B cell (primary cell): ENCODE results near the gene TLCD2. TPM values are rescaled to one million over a fixed set of nuclear protein-coding genes. Genes with fewer than 3 reads are reported as not detected.

Experiments
- ATAC-seq: fragments of 200-7000 bp; cut with Tn5 transposase; one replicate; pipeline ENCODE4 v1.10.0; 2021; ENCODE audit warnings: low read depth, mild to moderate bottlenecking, moderate number of reproducible peaks, moderate library complexity
- CTCF ChIA-PET: fragments of 350-600 bp; sonication (Branson Sonifier 250); formaldehyde crosslinking; loops from one replicate; lab custom pipeline; 2021; ENCODE audit warnings: antibody characterized with exemption, inconsistent platforms; lab: Charles Lee
- POLR2A ChIA-PET: fragments of 350-600 bp; sonication (Branson Sonifier 250); formaldehyde crosslinking; loops from one replicate; lab custom pipeline; 2021; ENCODE audit warnings: antibody characterized with exemption; lab: Charles Lee
- DNase-seq: peaks from one replicate; pipeline ENCODE4 v3.0.0; 2013
- H2AFZ ChIP-seq: 2 replicates; pipeline ENCODE4 v1.6.1; 2012; ENCODE audit warnings: mild to moderate bottlenecking, low read depth, low read length; ENCODE audit not compliant: insufficient read depth, poor library complexity, severe bottlenecking
- H3K27ac ChIP-seq, 2 donors: 1 replicate in 1 of 2; 2 replicates in 1 of 2; pipeline ENCODE4 v1.5.1; 2012 to 2013; ENCODE audit warnings: low read length in 2 of 2, mild to moderate bottlenecking in 2 of 2, moderate library complexity in 1 of 2
- H3K27me3 ChIP-seq, 4 experiments: fragments of 200-600 bp in 1 of 4; sonication (generic) in 1 of 4; replicated peaks in 1 of 4; 1 replicate in 2 of 4; 2 replicates in 2 of 4; pipeline versions ENCODE4 v1.6.1 to v1.7.0; 2013 to 2016; ENCODE audit warnings: low read length in 3 of 4, mild to moderate bottlenecking in 2 of 4, mixed read lengths in 1 of 4, moderate library complexity in 1 of 4; ENCODE audit not compliant: insufficient read depth in 4 of 4, control insufficient read depth in 3 of 4; ENCODE audit errors: control extremely low read depth in 1 of 4
- H3K36me3 ChIP-seq, 2 experiments: replicated peaks in 1 of 2; 1 replicate in 1 of 2; 2 replicates in 1 of 2; pipeline versions ENCODE4 v1.6.1 to v1.7.1; 2013; ENCODE audit warnings: low read length in 1 of 2; ENCODE audit not compliant: insufficient read depth in 2 of 2, control insufficient read depth in 1 of 2; ENCODE audit errors: control extremely low read depth in 1 of 2, extremely low read depth in 1 of 2
- H3K4me1 ChIP-seq, 2 donors: fragments of 200-600 bp in 1 of 2; sonication (generic) in 1 of 2; 1 replicate in 1 of 2; 2 replicates in 1 of 2; pipeline versions ENCODE4 v1.5.1 to v1.6.1; 2013 to 2017; ENCODE audit warnings: low read length in 2 of 2; ENCODE audit not compliant: control insufficient read depth in 2 of 2, insufficient read depth in 2 of 2
- H3K4me2 ChIP-seq: replicated peaks from 2 replicates; pipeline ENCODE3; 2012; ENCODE audit warnings: mild to moderate bottlenecking, low read depth, low read length; ENCODE audit not compliant: poor library complexity, severe bottlenecking
- H3K4me3 ChIP-seq, 5 experiments: fragments of 200-600 bp in 1 of 5; sonication (generic) in 1 of 5; 1 replicate in 3 of 5; 2 replicates in 2 of 5; pipeline versions ENCODE4 v1.5.1 to v1.7.0; 2011 to 2016; ENCODE audit warnings: low read length in 4 of 5, mild to moderate bottlenecking in 4 of 5, low read depth in 2 of 5, control low read depth in 1 of 5, moderate library complexity in 1 of 5; ENCODE audit not compliant: insufficient read depth in 1 of 5; ENCODE audit errors: control extremely low read depth in 1 of 5, extremely low read depth in 1 of 5
- H3K79me2 ChIP-seq: fragments of 200-600 bp; sonication (generic); one replicate; pipeline ENCODE4 v1.6.0; 2016; ENCODE audit warnings: low read length; ENCODE audit not compliant: control insufficient read depth, insufficient read depth
- H3K9ac ChIP-seq: fragments of 200-600 bp; sonication (generic); 2 replicates; pipeline ENCODE4 v1.6.1; 2017; ENCODE audit warnings: mild to moderate bottlenecking, low read length, moderate library complexity
- H3K9me3 ChIP-seq, 3 donors: one replicate each; pipeline versions ENCODE4 v1.6.1 to v1.7.1; 2013; ENCODE audit warnings: low read length in 2 of 3; ENCODE audit not compliant: control insufficient read depth in 2 of 3, insufficient read depth in 1 of 3; ENCODE audit errors: control extremely low read depth in 1 of 3
- H4K20me1 ChIP-seq: 2 replicates; pipeline ENCODE4 v1.6.0; 2012; ENCODE audit warnings: mild to moderate bottlenecking, low read length; ENCODE audit not compliant: insufficient read depth, control insufficient read depth, poor library complexity, severe bottlenecking
- H3K27ac Mint-ChIP-seq: one replicate; pipeline ENCODE4 v1.8.0; 2021; ENCODE audit warnings: mixed read lengths
- H3K27me3 Mint-ChIP-seq: one replicate; pipeline ENCODE4 v1.8.0; 2021; ENCODE audit warnings: mixed read lengths
- H3K4me1 Mint-ChIP-seq: one replicate; pipeline ENCODE4 v1.8.0; 2021; ENCODE audit warnings: mixed read lengths
- H3K4me3 Mint-ChIP-seq: one replicate; pipeline ENCODE4 v1.8.0; 2021; ENCODE audit warnings: mixed read lengths
- H3K9me3 Mint-ChIP-seq: one replicate; pipeline ENCODE4 v1.8.0; 2022; ENCODE audit warnings: mixed read lengths; ENCODE audit not compliant: insufficient read depth
- EZH2 ChIP-seq: IDR thresholded peaks from 2 replicates; pipeline ENCODE4 v1.6.1; 2012; ENCODE audit warnings: borderline replicate concordance, low read depth, mild to moderate bottlenecking, moderate library complexity, low read length; ENCODE audit not compliant: insufficient read depth, poor library complexity, severe bottlenecking
- WGBS: methylation state at CpG from one replicate; pipeline ENCODE4 v1.1.5; 2013; ENCODE audit warnings: missing lambda C conversion rate; ENCODE audit not compliant: insufficient coverage; 5-methylcytosine and 5-hydroxymethylcytosine counted together
- intact Hi-C: fragments of 100-400 bp; cut with micrococcal nuclease; formaldehyde crosslinking; loops from one replicate; pipeline ENCODE4 v1.10.0; 2022
- polyA plus RNA-seq: library from polyadenylated mRNA; depleted of rRNA; stranded (reverse); fragments of >200 nt; gene quantifications from 2 replicates; pipeline ENCODE4 v1.2.3, GENCODE V29; 2012
- total RNA-seq, 2 donors: library from RNA; stranded (reverse); fragments of 120-200 nt in 1 of 2; gene quantifications; 1 replicate in 1 of 2; 2 replicates in 1 of 2; pipeline versions ENCODE4 v1.2.3 to v1.2.4, GENCODE V29; 2013 to 2022
- TF ChIP-seq, protein P1 (sequence below): fragments of 200-600 bp; IDR thresholded peaks from one replicate; pipeline ENCODE4 v1.8.0; 2022; ENCODE audit warnings: antibody characterized with exemption, mild to moderate bottlenecking

Gene TLCD2
- total and polyA plus RNA-seq, 2 donors (not counting 1 experiment from before 2014, with no cell fraction given) = 0.03 TPM; not detected in 1

DNA sequence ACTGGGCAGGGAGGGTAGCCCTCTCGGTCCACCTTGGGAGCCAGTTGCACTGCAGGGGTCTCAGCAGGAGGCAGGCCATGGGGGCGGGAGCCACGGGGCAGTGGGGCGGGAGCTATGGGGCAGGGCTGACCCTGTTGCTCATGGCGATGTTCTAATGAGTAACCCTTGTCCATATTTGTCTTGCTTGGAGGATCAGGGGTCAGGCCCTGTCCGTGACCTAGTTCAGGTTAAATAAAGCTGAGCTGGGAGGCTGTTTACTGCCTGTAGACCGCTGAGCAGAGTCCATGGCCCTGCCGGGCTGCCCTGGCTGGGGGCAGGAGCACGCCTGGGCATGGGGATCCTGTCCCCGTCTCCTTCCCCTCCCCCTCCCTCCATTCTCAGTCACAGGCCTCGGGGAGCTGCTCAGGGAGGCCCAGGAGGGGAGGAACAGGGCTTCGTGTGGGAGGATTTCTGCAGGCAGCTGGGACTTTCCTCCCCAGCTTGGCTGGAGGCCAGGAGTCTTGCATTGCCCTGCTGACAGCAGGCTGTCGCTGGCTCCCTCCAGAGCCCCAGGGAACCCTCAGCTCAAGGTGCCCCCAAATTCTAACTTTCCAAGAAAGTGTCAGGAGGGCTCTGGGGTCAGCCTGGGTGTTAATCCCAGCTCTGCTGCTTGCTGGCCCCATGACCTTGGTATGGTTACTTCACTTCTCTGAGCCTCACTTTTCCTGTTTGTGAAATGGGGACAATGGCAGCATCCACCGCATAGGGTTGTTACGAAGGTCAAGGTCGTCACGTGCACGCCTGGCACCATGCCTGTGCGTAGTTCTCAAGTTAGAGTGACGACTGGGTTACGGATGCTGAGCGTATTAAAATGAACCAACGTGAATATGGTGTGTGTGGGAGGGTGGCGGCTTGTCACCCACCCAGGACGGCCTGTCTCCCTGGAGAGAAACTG lies 26.4 kb upstream of the TLCD2 start:
- intact Hi-C loops = no loop called here
- WGBS = 83% methylated on average over 23 of the region's 25 CpGs
- H3K4me2 ChIP-seq = no peak overlapping the region
- H3K9me3 ChIP-seq = peaks cover 0 to 2% (median 0%) of the 10 kb centered on the region in 3 donors
- DNase-seq (no peak), ATAC-seq (no peak)
- Mint-ChIP-seq H3K27me3 (no peaks in the 10 kb centered on the region), H3K27ac (no peak overlapping the region), H3K9me3 (no peaks in the 10 kb centered on the region), H3K4me3 (no peak overlapping the region), H3K4me1 (peaks cover 29% of the 10 kb centered on the region)
- TF ChIP-seq, protein P1, sequence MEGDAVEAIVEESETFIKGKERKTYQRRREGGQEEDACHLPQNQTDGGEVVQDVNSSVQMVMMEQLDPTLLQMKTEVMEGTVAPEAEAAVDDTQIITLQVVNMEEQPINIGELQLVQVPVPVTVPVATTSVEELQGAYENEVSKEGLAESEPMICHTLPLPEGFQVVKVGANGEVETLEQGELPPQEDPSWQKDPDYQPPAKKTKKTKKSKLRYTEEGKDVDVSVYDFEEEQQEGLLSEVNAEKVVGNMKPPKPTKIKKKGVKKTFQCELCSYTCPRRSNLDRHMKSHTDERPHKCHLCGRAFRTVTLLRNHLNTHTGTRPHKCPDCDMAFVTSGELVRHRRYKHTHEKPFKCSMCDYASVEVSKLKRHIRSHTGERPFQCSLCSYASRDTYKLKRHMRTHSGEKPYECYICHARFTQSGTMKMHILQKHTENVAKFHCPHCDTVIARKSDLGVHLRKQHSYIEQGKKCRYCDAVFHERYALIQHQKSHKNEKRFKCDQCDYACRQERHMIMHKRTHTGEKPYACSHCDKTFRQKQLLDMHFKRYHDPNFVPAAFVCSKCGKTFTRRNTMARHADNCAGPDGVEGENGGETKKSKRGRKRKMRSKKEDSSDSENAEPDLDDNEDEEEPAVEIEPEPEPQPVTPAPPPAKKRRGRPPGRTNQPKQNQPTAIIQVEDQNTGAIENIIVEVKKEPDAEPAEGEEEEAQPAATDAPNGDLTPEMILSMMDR = no peak
- no peak for TF ChIP-seq EZH2
- no peak overlapping the region for H3K27ac ChIP-seq
- peaks cover 0 to 38% of the 10 kb centered on the region in 2 experiments for H3K36me3 ChIP-seq
- ChIA-PET CTCF (interaction anchor here (1.3 to 1.5 kb wide), 2 partner anchors 16 to 47 kb away, joined by 3 to 5 read pairs; no protein-coding TSS in a partner anchor), POLR2A (interaction anchor here (1.6 kb wide), 1 partner anchor 10 kb away, joined by 5 read pairs; no protein-coding TSS in a partner anchor)
- no peak overlapping the region for H2AFZ ChIP-seq
- H3K4me1 ChIP-seq = peaks cover 14 to 28% of the 10 kb centered on the region in 2 donors
- peaks cover 25% of the 10 kb centered on the region for H4K20me1 ChIP-seq
- no peaks in the 10 kb centered on the region for H3K27me3 ChIP-seq
- H3K4me3 ChIP-seq = no peak overlapping the region
- H3K9ac ChIP-seq = no peak overlapping the region
- H3K79me2 ChIP-seq = no peaks in the 10 kb centered on the region
